ENCODE data around the gene SDK2.

SDK2 gene

GRCh38 chr17:73522107-73522506 is 122.1 kb downstream of the SDK2 start:
- no peak for TF ChIP-seq CTCF (conservative IDR thresholded peaks at IDR 0.05; ENCODE audit: low read length)
- H3K4me3 ChIP-seq (ENCODE audit: low read length): no peak overlapping the region
- DNase-seq (ENCODE audit: low read depth): no peak

- no peak for TF ChIP-seq CTCF (conservative IDR thresholded peaks at IDR 0.05; ENCODE audit: low read length)
- DNase-seq (ENCODE audit: low read depth): no peak
- no peak overlapping the region for H3K4me3 ChIP-seq (ENCODE audit: low read length)
These were observed 122.9 kb downstream of the SDK2 start for GRCh38 chr17:73521376-73521775.

GRCh38 chr17:73520369-73520761 is 123.9 kb downstream of the SDK2 start:
- TF ChIP-seq CTCF (conservative IDR thresholded peaks at IDR 0.05; ENCODE audit: low read length): no peak
- H3K4me3 ChIP-seq (ENCODE audit: low read length): no peak overlapping the region
- DNase-seq (ENCODE audit: low read depth): no peak

- no peak for DNase-seq (ENCODE audit: low read depth)
- no peak overlapping the region for H3K4me3 ChIP-seq (ENCODE audit: low read length)
- no peak for TF ChIP-seq CTCF (conservative IDR thresholded peaks at IDR 0.05; ENCODE audit: low read length)
These were observed 124.4 kb downstream of the SDK2 start for GRCh38 chr17:73519714-73520368.

- no peak for TF ChIP-seq CTCF (conservative IDR thresholded peaks at IDR 0.05; ENCODE audit: low read length)
- H3K4me3 ChIP-seq (ENCODE audit: low read length): no peak overlapping the region
- DNase-seq (ENCODE audit: low read depth): no peak
These were observed 125.2 kb downstream of the SDK2 start for GRCh38 chr17:73519011-73519410.

GRCh38 chr17:73516431-73516830 is 127.8 kb downstream of the SDK2 start:
- no peak for DNase-seq (ENCODE audit: low read depth)
- TF ChIP-seq CTCF (conservative IDR thresholded peaks at IDR 0.05; ENCODE audit: low read length): no peak
- no peak overlapping the region for H3K4me3 ChIP-seq (ENCODE audit: low read length)

GRCh38 chr17:73514146-73514863 is 129.9 kb downstream of the SDK2 start:
- DNase-seq (ENCODE audit: low read depth): no peak
- H3K4me3 ChIP-seq (ENCODE audit: low read length): no peak overlapping the region
- TF ChIP-seq CTCF (conservative IDR thresholded peaks at IDR 0.05; ENCODE audit: low read length): no peak
